Calu3 (cell line): ENCODE results near the gene ZPR1. TPM values are rescaled to one million over a fixed set of nuclear protein-coding genes. Genes with fewer than 3 reads are reported as not detected.
"Not testable (repeated sequence)": the region's sequence is repeated elsewhere in the genome, so short reads cannot be mapped to it uniquely, and the experiment has no call there.

ENCODE experiments used
- BruUV-seq: library from RNA; stranded (reverse); fragments of 400-500 nt; replicated peaks from 2 replicates; lab custom pipeline; 2021; lab: Mats Ljungman, UMichigan
- CTCF ChIA-PET: fragments of 300-600 bp; sonication (Branson Sonifier 250); formaldehyde crosslinking; loops from one replicate; lab custom pipeline; 2022; ENCODE audit warnings: antibody characterized with exemption; lab: Charles Lee
- DNase-seq: peaks from one replicate; pipeline ENCODE4 v3.0.0; 2022
- H3K27ac Mint-ChIP-seq: one replicate; pipeline ENCODE4 v1.8.0; 2022; ENCODE audit warnings: mixed read lengths; ENCODE audit not compliant: unreplicated experiment
- H3K27me3 Mint-ChIP-seq: one replicate; pipeline ENCODE4 v1.8.0; 2022; ENCODE audit warnings: mixed read lengths; ENCODE audit not compliant: unreplicated experiment
- H3K36me3 Mint-ChIP-seq: one replicate; pipeline ENCODE4 v1.8.0; 2022; ENCODE audit warnings: mild to moderate bottlenecking, moderate library complexity, mixed read lengths; ENCODE audit not compliant: insufficient read depth, unreplicated experiment
- H3K4me1 Mint-ChIP-seq: one replicate; pipeline ENCODE4 v1.8.0; 2022; ENCODE audit warnings: mild to moderate bottlenecking, low read depth, mixed read lengths; ENCODE audit not compliant: unreplicated experiment
- H3K4me3 Mint-ChIP-seq: one replicate; pipeline ENCODE4 v1.8.0; 2022; ENCODE audit warnings: mild to moderate bottlenecking, low read depth, moderate library complexity, mixed read lengths; ENCODE audit not compliant: unreplicated experiment
- H3K9me3 Mint-ChIP-seq: one replicate; pipeline ENCODE4 v1.8.0; 2022; ENCODE audit warnings: low read depth, mixed read lengths; ENCODE audit not compliant: unreplicated experiment
- intact Hi-C: fragments of 100-400 bp; cut with micrococcal nuclease; formaldehyde crosslinking; loops from one replicate; pipeline ENCODE4 v1.10.0; 2022; ENCODE audit not compliant: unreplicated experiment
- total RNA-seq: library from RNA; stranded (reverse); gene quantifications from 2 replicates; pipeline ENCODE4 v1.2.3, GENCODE V29; 2022
- TF ChIP-seq, protein P1 (sequence below): fragments of 200-600 bp; IDR thresholded peaks from one replicate; pipeline ENCODE4 v1.8.0; 2022; ENCODE audit warnings: antibody characterized with exemption; ENCODE audit not compliant: unreplicated experiment

ZPR1 gene
- total RNA-seq, 1 experiment from 2014 or later = 34.5 TPM

DNA sequence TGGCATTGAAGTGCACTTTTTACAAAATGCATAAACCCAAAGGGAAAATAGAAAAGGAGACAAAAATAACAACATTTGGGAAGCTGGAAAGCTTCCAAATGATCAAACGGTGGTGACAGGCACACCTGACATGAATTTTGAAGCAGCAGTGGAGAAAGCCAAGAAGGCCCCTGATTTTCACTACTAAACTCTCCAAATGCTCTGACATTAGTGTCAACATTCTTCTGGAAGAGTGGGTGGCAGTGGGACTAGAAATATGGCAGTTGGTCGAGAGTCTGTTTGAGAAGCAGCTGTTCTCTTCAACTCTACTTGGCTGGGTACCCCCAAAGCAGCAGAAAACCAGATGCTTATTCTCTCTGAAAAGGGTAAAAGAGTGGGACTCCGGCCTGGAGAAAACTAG lies 16.2 kb upstream of the ZPR1 start:
- no peaks in the 10 kb centered on the region for H3K9me3 Mint-ChIP-seq
- TF ChIP-seq, protein P1, sequence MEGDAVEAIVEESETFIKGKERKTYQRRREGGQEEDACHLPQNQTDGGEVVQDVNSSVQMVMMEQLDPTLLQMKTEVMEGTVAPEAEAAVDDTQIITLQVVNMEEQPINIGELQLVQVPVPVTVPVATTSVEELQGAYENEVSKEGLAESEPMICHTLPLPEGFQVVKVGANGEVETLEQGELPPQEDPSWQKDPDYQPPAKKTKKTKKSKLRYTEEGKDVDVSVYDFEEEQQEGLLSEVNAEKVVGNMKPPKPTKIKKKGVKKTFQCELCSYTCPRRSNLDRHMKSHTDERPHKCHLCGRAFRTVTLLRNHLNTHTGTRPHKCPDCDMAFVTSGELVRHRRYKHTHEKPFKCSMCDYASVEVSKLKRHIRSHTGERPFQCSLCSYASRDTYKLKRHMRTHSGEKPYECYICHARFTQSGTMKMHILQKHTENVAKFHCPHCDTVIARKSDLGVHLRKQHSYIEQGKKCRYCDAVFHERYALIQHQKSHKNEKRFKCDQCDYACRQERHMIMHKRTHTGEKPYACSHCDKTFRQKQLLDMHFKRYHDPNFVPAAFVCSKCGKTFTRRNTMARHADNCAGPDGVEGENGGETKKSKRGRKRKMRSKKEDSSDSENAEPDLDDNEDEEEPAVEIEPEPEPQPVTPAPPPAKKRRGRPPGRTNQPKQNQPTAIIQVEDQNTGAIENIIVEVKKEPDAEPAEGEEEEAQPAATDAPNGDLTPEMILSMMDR = no peak
- no peak overlapping the region for H3K27ac Mint-ChIP-seq
- intact Hi-C loops = no loop called here
- CTCF ChIA-PET = no interaction called here
- H3K4me3 Mint-ChIP-seq = no peak overlapping the region
- no TSS peak for BruUV-seq
- no peak for DNase-seq
- peaks cover 13% of the 10 kb centered on the region for H3K27me3 Mint-ChIP-seq
- H3K4me1 Mint-ChIP-seq = peaks cover 8% of the 10 kb centered on the region
- H3K36me3 Mint-ChIP-seq = no peaks in the 10 kb centered on the region

DNA sequence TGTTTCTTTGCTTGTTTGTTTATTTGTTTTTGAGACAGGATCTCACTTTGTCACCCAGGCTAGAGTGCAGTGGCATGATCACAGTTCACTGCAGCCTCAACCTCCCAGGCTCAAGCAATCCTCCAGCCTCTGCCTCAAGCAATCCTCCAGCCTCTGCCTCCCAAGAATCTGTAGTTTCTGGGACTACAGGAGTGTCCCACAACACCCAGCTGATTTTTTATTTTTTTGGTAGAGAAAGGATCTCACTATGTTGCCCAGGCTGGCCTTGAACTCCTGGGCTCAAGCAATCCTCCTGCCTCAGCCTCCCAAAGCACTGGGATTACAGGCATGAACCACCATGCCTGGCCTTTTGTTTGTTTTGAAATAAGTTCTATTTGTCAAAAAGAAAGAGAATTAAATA lies 13.8 kb upstream of the ZPR1 start:
- H3K9me3 Mint-ChIP-seq, intact Hi-C loops, H3K27ac Mint-ChIP-seq, H3K36me3 Mint-ChIP-seq, H3K4me1 Mint-ChIP-seq, DNase-seq, H3K4me3 Mint-ChIP-seq, CTCF ChIA-PET, BruUV-seq: not testable (repeated sequence)
- H3K27me3 Mint-ChIP-seq = peaks cover 13% of the 10 kb centered on the region

DNA sequence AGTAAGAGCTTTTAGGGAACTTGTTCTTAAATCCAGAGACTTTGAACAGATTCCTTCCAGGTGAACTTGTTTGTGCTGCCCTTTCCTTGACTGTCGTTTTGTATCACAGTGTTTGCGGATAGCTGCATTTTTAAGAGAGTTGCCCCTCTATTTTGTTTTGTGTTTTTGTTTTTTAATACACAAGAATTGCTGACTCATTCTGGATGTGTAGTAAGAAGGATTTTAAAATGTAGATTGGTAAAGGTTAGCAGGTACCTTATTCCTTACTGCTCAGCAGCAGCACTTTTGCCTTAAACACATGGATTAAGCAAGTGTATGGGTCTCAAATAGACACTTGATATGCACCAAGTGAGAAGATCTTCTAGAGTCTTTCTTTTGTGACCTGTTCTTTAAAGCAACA lies 12.8 kb upstream of the ZPR1 start:
- H3K4me1 Mint-ChIP-seq = no peaks in the 10 kb centered on the region
- CTCF ChIA-PET = no interaction called here
- no peak overlapping the region for H3K4me3 Mint-ChIP-seq
- intact Hi-C loops = no loop called here
- TF ChIP-seq, protein P1 = no peak
- H3K27ac Mint-ChIP-seq = no peak overlapping the region
- no peaks in the 10 kb centered on the region for H3K9me3 Mint-ChIP-seq
- no TSS peak for BruUV-seq
- no peak for DNase-seq
- H3K27me3 Mint-ChIP-seq = peaks cover 13% of the 10 kb centered on the region
- H3K36me3 Mint-ChIP-seq = no peaks in the 10 kb centered on the region

DNA sequence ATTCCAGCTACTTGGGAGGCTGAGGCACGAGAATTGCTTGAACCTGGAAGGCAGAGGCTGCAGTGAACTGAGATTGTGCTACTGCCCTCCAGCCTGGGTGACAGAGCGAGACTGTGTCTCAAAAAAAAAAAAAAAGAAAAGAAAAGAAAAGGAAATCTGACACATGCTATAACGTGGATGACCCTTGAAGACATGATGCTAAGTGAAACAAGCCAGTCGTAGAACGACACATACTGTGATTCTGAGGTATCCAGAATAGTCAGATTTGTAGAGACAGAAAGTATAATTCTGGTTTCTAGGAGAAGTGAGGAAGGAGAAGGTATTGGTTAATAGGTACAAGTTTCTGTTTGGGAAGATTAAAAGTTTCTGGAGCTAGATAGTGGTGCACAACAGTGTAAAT lies 10.5 kb upstream of the ZPR1 start:
- BruUV-seq = no TSS peak
- H3K4me1 Mint-ChIP-seq = no peaks in the 10 kb centered on the region
- H3K4me3 Mint-ChIP-seq = no peak overlapping the region
- CTCF ChIA-PET = no interaction called here
- no peaks in the 10 kb centered on the region for H3K9me3 Mint-ChIP-seq
- TF ChIP-seq, protein P1 = no peak
- H3K27ac Mint-ChIP-seq = no peak overlapping the region
- intact Hi-C loops = no loop called here
- no peak for DNase-seq
- H3K27me3 Mint-ChIP-seq = peaks cover 12% of the 10 kb centered on the region
- no peaks in the 10 kb centered on the region for H3K36me3 Mint-ChIP-seq

DNA sequence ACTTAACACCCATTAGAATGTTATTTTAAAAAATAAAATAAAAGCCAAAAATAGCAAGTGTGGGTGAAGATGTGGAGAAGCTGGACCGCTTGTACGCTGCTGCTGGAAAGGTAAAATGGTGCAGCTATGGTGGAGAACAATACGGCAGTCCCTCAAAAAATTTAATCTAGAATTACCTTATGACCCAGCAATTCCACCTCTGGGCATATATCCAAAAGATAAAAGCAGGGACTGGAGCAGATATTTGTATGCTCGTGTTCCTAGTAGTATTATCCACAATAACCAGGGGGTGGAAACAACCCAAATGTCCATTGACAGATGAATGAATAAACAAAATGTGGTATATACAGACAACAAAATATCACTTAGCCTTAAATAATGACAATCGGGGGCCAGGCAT lies 10.0 kb upstream of the ZPR1 start:
- Mint-ChIP-seq H3K27me3 (peaks cover 6% of the 10 kb centered on the region), H3K4me1 (no peaks in the 10 kb centered on the region), H3K27ac (no peak overlapping the region), H3K9me3 (no peaks in the 10 kb centered on the region), H3K4me3 (no peak overlapping the region), H3K36me3 (no peaks in the 10 kb centered on the region)
- BruUV-seq = no TSS peak
- CTCF ChIA-PET = no interaction called here
- TF ChIP-seq, protein P1 = no peak
- intact Hi-C loops = no loop called here
- DNase-seq = no peak
